ENCODE measurements around the gene CCPG1.

DNA sequence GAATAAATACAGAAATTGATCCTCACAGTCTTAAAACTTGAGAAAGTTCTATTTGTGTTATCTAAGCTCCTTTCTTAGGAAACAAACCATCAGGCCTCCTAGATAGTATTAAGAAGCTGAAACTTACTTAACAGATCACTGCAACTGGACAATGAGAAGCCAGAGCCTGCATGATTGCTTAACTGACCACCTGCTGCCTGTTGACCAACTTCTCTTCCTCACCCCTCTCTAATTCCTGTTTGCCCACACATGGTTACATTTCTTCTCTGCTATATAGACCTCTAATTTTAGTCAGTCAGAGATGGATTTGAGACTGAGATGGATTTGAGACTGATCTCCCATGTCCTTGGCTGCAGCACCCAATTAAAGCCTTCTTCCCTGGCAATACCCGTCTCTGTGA, 13.5 kb downstream of the CCPG1 start:
- TF ChIP-seq, protein P1, sequence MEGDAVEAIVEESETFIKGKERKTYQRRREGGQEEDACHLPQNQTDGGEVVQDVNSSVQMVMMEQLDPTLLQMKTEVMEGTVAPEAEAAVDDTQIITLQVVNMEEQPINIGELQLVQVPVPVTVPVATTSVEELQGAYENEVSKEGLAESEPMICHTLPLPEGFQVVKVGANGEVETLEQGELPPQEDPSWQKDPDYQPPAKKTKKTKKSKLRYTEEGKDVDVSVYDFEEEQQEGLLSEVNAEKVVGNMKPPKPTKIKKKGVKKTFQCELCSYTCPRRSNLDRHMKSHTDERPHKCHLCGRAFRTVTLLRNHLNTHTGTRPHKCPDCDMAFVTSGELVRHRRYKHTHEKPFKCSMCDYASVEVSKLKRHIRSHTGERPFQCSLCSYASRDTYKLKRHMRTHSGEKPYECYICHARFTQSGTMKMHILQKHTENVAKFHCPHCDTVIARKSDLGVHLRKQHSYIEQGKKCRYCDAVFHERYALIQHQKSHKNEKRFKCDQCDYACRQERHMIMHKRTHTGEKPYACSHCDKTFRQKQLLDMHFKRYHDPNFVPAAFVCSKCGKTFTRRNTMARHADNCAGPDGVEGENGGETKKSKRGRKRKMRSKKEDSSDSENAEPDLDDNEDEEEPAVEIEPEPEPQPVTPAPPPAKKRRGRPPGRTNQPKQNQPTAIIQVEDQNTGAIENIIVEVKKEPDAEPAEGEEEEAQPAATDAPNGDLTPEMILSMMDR (IDR thresholded peaks at IDR 0.05): no peak
- TF ChIP-seq POLR2A (IDR thresholded peaks at IDR 0.05): no peak
- no peak for TF ChIP-seq EP300 (IDR thresholded peaks at IDR 0.05)
